NOMO-1 treated with DMSO at 0.1 percent for 48 hours (cell line): Measurements from ENCODE around the gene BRAP.
"Not testable (repeated sequence)": the region's sequence is repeated elsewhere in the genome, so short reads cannot be mapped to it uniquely, and the experiment has no call there.

Experiments used
- DNase-seq: peaks from one replicate; lab custom pipeline; 2025; ENCODE audit not compliant: unreplicated experiment; lab: John Stamatoyannopoulos, UW

BRAP gene, protein sequence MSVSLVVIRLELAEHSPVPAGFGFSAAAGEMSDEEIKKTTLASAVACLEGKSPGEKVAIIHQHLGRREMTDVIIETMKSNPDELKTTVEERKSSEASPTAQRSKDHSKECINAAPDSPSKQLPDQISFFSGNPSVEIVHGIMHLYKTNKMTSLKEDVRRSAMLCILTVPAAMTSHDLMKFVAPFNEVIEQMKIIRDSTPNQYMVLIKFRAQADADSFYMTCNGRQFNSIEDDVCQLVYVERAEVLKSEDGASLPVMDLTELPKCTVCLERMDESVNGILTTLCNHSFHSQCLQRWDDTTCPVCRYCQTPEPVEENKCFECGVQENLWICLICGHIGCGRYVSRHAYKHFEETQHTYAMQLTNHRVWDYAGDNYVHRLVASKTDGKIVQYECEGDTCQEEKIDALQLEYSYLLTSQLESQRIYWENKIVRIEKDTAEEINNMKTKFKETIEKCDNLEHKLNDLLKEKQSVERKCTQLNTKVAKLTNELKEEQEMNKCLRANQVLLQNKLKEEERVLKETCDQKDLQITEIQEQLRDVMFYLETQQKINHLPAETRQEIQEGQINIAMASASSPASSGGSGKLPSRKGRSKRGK

DNA sequence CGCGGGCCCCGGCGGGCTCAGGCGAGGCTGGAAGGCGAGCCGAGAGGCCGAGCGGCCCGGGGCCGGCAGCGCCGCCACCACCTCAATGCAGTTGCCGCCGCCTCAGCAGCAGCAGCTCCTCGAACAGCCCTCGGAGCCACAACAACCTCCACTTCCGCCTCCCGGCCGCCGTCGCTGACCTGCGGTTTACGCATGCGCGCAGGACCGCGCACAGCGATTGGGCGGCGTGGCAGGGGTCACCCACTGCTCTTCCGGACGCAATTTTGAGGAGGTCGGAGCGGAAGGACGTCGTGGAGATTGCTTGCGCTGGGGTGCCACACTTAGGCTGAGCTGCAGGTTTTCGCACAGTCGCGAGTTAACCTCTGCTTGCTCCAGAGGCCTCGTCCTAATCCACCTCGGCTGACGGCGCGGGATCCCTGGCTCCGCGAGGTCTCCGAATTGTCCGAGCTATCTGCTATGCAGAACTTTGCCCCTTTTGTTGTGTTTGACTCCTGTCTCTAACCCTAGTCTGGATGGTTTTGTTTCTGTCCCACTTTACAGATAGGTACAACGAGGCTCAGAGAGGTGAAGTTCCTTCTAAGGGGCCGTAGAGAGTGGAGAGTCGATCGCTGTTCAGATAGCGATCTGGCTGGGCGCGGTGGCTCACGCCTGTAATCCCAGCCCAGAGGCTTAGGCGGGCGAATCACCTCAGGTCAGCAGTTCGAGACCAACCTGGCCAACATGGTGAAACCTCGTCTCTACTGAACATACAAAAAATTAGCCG is at the start of gene BRAP, which contains the start of gene ACAD10:
TSS of gene BRAP (minus strand) at position 146 of the 763 bp plus-strand sequence. CDS start 164 bp downstream, outside the sequence.
TSS of gene ACAD10 (plus strand) at position 243 of the 763 bp plus-strand sequence. CDS start 6,657 bp downstream, outside the sequence.
- peak; percentile 94 for DNase-seq

DNA sequence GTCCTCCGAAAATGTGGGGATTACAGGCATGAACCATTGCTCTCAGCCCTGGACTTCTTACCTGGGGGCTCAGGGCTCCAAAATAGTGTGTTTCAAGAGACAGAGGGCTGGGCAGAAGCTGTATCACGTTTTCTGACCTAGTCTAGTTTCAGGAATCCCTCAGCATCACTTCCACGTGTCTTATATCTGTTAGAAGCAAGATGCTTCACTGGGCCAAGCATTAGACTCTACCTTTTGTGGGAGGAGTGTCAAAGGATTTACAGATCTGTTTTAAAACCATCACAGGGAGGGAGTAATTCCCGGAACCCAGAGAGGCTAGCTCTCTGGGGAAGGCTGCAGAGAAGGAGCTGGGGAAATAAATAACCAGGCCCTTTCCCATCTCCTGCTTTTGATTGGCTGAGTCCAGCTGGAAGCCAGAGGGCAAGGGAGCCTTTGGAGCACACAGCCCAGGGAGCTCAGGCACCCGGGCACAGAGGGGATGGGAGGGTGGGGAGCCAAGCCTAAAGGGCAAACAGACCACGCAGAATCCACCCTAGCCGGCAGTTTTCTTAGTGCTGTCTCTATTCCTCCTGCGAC is 47.7 kb upstream of the BRAP start:
- DNase-seq, result no peak

DNA sequence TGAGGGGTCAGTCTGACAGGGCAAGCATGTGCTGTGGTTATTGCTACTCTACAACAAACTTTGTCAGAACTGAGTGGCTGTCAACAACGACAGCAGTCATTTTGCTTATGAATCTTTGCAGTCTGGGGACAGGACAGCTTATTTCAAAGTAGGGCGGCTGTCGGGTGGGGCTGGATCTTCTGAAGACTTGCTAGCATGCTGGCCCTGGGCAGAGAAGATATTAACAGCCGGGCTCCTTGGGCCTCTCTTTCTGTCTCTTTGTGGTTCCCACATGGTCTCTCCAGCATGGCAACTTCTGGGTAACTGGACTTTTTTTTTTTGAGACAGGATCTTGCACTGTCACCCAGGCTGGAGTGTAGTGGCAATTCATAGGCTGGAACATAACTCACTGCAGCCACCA is 47.0 kb upstream of the BRAP start:
- no peak for DNase-seq

DNA sequence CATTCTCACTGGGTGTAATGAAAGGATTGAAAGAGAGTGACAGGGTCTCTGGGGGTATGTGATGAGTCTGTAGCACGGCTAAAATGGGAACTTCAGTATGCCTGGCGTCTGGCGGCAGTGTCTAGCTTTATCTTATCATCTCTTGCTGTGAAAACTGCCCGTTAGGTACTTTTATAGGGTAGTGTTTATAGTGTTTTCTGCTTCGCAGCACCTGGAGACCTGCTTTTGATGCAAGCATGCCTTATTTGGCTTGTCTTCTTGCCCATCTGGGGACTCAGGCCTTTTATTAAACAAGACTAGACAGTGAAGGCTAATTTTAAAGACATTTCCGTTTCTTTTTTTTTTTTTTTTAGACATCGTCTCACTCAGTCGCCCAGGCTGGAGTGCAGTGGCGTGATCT is 44.7 kb upstream of the BRAP start:
- no peak for DNase-seq

DNA sequence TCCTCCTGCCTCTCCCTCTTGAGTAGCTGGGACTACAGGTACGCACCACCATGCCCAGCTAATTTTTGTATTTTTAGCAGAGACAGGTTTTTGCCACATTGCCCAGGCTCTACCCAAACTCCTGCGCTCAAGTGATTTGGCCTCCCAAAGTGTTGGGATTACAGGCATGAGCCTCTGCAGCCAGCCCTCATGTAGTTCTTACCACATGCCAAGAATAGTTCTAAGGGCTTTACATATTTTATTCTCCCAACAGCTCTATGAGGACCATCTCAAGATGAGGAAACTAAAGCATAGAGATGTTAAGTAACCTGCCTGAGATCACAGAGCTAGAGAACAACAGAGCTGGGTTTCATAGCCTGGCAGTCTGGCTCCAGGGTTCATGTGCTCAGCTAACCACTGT is 43.0 kb upstream of the BRAP start:
- no peak for DNase-seq

DNA sequence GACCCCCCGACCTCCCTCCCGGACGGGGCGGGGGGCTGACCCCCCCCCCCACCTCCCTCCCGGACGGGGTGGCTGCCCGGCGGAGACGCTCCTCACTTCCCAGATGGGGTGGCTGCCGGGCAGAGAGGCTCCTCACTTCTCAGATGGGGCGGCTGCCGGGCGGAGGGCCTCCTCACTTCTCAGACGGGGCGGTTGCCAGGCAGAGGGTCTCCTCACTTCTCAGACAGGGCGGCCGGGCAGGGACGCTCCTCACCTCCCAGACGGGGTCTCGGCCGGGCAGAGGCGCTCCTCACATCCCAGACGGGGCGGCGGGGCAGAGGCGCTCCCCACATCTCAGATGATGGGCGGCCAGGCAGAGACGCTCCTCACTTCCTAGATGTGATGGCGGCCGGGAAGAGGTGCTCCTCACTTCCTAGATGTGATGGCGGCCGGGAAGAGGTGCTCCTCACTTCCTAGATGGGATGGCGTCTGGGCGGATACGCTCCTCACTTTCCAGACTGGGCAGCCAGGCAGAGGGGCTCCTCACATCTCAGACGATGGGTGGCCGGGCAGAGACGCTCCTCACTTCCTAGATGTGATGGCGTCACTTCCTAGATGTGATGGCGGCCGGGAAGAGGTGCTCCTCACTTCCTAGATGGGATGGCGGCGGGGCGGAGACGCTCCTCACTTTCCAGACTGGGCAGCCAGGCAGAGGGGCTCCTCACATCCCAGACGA is 38.0 kb upstream of the BRAP start:
- DNase-seq, result not testable (repeated sequence)

DNA sequence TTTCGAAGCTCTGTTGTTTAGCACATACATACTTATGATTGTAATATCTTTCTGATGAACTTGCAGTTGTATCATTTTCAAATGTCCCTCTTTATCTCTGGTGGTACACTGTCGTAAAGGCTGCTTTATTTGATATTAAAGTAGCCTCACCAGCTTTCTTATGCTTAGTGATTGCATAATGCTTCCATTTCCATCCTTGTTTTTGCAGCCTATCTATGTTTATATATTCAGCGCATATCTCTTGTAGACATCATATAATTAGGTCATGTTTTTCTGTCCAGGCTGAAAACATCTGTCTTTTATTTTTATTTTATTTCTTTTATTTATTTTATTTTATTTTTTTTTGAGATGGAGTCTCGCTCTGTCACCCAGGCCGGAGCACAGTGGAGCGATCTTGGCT is 34.7 kb upstream of the BRAP start:
- no peak for DNase-seq

DNA sequence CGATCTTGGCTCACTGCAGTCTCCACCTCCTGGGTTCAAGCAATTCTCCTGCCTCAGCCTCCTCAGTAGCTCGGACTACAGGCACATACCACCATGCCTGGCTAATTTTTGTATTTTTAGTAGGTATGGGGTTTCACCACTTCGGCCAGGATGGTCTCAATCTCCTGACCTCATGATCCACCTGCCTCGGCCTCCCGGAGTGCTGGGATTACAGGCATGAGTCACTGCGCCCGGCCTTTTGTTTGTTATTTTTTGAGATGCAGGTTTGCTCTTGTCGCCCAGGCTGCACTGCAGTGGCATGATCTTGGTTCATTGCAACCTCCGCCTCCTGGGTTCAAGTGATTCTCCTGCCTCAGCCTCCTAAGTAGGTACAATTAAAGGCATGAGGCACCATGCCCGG is 33.6 kb upstream of the BRAP start:
- not testable (repeated sequence) for DNase-seq

DNA sequence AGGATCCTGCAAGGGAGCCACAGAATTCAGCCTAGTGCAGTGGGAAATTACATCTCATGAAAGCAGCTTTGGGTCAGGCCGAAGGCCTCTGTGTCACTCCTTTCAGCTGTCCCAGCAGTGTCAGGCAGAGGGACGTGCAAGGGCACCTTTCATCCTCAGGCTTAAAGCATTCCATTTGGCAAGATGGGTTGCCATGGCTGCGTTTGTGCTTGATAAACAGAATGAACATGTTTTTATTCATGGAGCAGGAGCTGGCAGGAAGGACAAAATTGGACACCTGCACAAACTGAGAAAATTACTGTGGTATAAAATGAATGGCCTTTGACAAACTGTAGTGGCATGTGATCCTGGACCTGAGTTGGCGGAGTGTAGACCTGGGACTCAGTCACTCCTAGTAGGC is 29.5 kb upstream of the BRAP start:
- DNase-seq, result no peak

DNA sequence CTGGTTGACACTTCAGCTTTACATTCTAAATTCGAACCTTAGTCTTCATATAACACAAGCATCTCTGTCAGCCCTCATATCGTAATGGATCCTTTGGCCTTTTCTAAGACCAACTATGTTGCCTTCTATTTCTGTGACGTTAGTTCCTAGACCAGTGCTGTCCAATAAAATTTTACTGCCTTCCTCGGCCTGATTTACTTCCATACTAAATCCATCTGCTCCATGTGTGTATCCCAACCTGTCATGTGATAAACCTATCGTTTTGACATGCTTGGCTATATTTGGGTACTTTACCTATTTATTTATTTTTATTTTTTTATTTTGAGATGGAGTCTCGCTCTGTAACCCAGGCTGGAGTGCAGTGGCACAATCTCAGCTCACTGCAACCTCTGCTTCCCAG is 20.4 kb upstream of the BRAP start:
- DNase-seq, result no peak

DNA sequence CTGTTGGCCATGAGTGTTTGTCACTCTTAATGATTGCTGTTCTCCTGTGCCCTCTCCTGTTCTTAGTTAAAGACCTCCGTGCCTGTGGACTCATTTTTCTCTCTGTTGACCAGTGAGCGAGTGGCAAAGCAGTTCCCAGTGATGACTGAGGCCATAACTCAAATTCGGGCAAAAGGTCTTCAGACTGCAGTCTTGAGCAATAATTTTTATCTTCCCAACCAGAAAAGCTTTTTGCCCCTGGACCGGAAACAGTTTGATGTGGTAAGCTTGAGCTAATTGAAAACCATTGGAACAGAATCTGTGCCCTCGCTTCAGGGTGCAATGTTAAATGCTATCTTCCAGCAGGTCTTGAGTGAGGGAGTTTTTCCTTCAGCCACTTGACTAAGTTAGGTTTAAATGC is 19.9 kb upstream of the BRAP start:
- peak; percentile 64 for DNase-seq

DNA sequence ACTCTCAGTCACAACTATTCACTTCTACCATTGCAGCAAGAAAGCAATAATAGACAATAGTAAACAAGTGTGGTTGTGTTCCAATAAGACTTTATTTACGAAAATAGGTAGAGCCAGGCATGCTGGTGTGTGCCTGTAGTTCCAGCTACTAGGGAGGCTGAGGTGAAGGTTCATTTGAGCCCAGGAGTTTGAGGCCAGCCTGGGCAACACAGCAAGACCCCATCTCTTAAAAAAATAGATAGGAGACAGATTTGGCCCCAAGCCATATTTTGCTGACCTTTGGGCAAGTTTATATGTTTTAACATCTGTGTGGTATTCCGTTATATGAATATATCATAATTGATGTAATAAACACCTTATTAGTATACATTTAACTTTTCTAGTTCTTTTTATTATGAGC is 14.2 kb upstream of the BRAP start:
- no peak for DNase-seq

DNA sequence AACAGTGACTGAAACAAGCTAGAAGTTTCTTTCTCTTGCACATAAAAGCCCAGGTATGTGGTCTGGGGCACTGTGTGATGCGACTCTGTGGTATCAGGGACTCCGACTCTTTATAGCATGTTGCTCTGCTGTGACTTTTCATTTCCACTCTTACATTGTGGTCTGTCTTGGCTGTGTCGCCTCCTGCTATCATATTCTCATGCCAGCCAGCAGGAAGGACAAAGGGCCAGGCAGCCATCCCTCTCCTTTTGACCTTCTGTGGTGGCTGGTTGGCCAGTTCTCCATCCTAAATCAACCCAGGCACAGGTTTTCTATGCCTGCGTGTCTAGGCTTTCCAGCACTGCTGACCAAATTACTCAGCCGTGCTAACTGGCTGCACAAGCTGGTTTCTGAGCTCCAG is 8.1 kb upstream of the BRAP start:
- DNase-seq, result no peak

DNA sequence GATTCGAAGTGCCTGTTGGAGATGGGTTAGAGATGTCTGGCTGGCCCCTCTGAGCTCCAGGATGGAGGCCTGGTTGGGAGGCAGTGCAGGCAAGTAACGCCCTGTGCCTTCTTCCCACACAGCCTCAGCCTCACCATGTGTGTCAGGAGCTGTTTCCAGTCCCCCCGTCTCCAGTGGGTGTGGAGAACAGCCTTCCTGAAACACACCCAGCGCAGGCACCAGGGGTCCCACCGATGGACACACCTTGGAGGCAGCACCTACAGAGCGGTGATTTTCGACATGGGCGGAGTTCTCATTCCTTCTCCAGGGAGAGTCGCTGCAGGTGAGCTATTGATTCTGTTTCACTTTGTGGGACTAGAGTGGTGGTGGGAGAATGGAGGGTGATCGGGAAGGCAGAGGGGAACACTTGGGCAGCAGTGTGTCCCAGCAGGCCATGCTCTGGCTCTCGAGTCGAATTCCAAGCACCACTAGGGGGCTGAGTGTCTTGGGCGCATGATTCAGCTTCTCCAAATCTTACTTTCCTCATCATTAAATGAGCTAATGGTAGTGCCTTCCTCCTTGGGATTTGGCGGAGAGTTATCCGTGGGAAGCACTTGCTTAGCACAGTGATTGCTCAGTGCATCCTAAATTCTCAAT is 6.9 kb upstream of the BRAP start:
- DNase-seq, result no peak

DNA sequence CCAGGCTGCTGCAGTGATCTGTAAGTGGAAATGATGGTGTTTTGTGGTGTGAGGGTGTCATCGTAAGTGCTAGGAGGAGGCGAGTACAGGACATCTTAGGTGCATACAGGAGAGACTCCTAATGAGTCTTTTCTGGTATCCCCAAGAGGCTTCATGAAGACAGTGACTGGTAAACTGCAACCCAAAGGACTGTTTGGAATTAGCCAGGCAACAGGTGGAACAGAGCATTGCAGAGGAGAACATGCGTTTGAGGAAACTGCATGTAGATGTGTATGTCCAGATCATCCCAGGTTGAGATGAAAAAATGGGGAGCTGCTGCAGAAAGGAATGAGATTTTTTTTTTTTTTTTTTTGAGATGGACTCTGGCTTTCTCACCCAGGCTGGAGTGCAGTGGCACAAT is 5.5 kb upstream of the BRAP start:
- no peak for DNase-seq

DNA sequence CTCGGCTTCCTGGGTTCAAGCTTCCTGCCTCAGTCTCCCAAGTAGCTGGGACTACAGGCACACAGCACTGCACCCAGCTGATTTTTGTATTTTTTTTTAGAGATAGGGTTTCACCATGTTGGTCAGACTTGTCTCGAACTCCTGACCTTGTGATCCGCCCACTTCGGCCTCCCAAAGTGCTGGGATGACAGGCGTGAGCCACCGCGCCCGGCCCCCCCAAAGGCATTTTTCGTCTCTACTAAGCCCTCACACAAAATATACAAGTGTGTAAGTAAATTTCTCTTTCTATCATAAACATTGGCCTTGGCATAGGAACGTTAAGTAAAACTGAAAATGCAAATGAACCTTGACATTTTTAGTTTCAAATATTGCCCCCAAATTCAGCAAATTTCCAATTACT is 2.2 kb upstream of the BRAP start:
- no peak for DNase-seq

DNA sequence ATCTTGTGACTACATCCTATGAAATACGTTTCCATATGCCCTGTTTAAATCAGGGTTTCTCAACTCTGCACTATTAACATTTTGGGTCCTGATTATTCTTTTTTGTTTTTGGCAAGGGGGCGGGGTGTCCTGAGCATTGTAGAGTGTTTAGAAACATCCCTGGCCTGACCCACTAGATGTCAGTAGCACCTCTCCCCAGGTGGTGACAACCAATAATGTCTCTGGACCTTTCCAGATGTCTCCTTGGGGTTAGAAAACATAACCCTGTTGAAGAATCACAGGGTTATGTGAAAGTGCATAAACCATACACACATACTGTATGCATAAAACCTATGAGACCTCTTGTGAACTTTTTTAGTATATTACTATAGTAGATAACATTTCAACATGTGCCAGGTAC is 1.5 kb upstream of the BRAP start:
- no peak for DNase-seq

DNA sequence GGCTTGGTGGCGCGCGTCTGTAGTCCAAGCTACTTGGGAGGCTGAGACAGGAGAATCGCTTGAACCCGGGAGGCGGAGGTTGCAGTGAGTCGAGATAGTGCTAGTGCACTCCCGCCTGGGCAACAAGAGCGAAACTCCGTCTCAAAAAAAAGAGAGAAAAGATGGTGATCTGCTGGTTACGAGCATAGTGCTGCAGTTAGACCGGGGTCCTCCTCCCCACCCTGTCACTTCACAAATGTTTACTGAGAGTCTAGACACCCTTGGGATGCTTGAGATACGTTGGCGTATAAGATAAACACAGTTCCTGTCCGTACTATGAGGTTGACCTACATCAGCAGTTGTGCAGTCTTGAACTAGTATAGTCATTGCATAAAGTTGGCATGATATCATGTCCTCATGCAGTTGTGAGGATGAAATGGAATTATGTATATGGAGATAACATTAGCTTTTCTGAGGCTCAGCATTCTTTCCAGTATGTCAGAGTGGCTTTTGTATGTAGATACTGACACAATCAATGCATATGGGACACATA is 884 bp upstream of the BRAP start:
- no peak for DNase-seq

DNA sequence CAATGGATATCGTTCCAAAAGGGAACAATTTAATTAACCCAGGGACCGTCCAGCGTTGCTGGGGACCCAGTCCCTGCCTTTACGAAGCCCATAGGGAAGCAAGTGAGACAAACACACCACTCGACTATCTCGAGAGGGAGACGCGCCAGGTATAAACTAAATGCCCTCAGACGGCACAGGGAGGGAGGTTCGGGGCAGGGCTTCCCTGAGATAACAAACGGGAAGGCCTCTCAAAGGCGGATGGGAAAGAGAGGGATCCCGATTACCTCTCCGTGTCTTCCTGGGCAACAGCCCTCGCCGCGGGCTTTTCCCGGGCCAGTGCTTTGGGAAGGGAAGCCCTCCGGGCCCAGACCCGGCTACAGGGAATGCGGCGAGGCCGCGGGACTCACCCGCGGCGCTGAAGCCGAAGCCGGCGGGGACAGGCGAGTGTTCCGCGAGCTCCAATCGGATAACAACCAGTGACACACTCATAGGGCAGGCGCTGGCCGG is 390 bp downstream of the BRAP start:
- DNase-seq, result no peak
